ENCODE results near the gene SLITRK6. TPM values are rescaled to one million over a fixed set of nuclear protein-coding genes. Genes with fewer than 3 reads are reported as not detected.

Gene SLITRK6
- 0.21 to 0.58 TPM (median 0.30 TPM) in 5 replicates for total RNA-seq (2022; extraction: Qiagen RNA extraction; ENCODE audit: low read depth)

DNA sequence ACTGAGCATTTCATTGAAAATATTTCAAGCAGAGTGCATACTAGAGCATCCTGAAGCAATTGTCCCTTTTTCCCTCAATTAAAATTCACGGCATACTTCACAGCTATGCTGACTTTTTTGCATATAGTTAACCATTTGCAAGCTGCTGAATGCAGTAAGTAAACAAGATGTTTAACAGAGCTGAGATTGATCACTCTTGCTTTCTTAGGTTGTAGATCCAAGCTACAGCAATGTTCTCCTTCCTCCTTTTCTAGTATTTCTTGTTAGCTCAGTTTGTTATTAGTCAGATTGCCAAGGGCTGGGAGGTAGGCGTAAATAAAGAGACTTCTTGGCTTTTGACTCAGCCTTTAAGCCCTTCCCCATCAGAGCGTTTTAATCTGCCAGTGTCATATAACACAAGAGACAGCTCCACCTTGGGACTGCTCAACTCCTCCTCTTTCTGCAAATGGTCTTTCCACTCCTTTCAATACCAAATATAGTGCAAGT is at the start of gene SLITRK6:
Gene SLITRK6 (minus strand): TSS at position 323 of the 486 bp plus-strand sequence. CDS start 2,911 bp downstream, outside the sequence.

Measured in A549 treated with DMSO at 1 μM for 4 hours (cell line).